NCI-H2081 (cell line): ENCODE results near the gene APOL2.
"Not testable (repeated sequence)": the region's sequence is repeated elsewhere in the genome, so short reads cannot be mapped to it uniquely, and the experiment has no call there.

Experiments used
- DNase-seq, 2 experiments: peaks; one replicate each; lab custom pipeline; 2025; lab: John Stamatoyannopoulos, UW

Gene APOL2

GRCh38 chr22:36239401-36240171 is at the start of gene APOL2:
APOL2 (minus strand) TSS chr22:36239527; CDS start chr22:36233162, 6,365 bp downstream.
- peak; percentile 76 to 90 for DNase-seq

GRCh38 chr22:36288571-36289405 is 49.5 kb upstream of the APOL2 start:
- no peak for DNase-seq

GRCh38 chr22:36287881-36288515 is 48.7 kb upstream of the APOL2 start:
- DNase-seq: no peak

GRCh38 chr22:36286096-36286957 is 47.0 kb upstream of the APOL2 start:
- DNase-seq: peak; percentile 46 to 55

GRCh38 chr22:36285545-36285944 is 46.2 kb upstream of the APOL2 start:
- no peak for DNase-seq

- no peak for DNase-seq
Measured at GRCh38 chr22:36285017-36285416, 45.7 kb upstream of the APOL2 start.

GRCh38 chr22:36284171-36284571 is 44.8 kb upstream of the APOL2 start:
- DNase-seq: no peak

GRCh38 chr22:36282328-36282831 is 43.1 kb upstream of the APOL2 start:
- DNase-seq: no peak

- no peak for DNase-seq
Measured at GRCh38 chr22:36281781-36282327, 42.5 kb upstream of the APOL2 start.

GRCh38 chr22:36280379-36280778 is 41.1 kb upstream of the APOL2 start:
- DNase-seq: no peak

GRCh38 chr22:36279219-36279666 is 39.9 kb upstream of the APOL2 start:
- DNase-seq: no peak

- DNase-seq: peak; percentile 11 to 40
Measured at GRCh38 chr22:36277482-36278291, 38.4 kb upstream of the APOL2 start.

GRCh38 chr22:36274531-36274930 is 35.2 kb upstream of the APOL2 start:
- no peak for DNase-seq

- not testable (repeated sequence) for DNase-seq
Measured at GRCh38 chr22:36271951-36272350, 32.6 kb upstream of the APOL2 start.

GRCh38 chr22:36271231-36271630 is 31.9 kb upstream of the APOL2 start:
- DNase-seq: not testable (repeated sequence)

- no peak for DNase-seq
Measured at GRCh38 chr22:36267896-36268485, 28.7 kb upstream of the APOL2 start.

GRCh38 chr22:36267058-36267457 is 27.7 kb upstream of the APOL2 start:
- DNase-seq: no peak

- DNase-seq: not testable (repeated sequence)
Measured at GRCh38 chr22:36263886-36264664, 24.7 kb upstream of the APOL2 start.

- not testable (repeated sequence) for DNase-seq
Measured at GRCh38 chr22:36263216-36263673, 23.9 kb upstream of the APOL2 start.
